OCI-LY1 (cell line): Measurements from ENCODE around the gene TPP1.

ENCODE experiments used
- EZH2 ChIP-seq: fragments of 200-600 bp; sonication (generic), shearing (Covaris generic); IDR thresholded peaks from 2 replicates; pipeline ENCODE4 v1.8.0; 2017; ENCODE audit warnings: borderline replicate concordance, mixed run types, mild to moderate bottlenecking, antibody characterized with exemption, low read length, moderate library complexity, mixed read lengths
- TF ChIP-seq, protein P1 (sequence below): fragments of 200-600 bp; sonication (generic), shearing (Covaris generic); IDR thresholded peaks from 2 replicates; pipeline ENCODE4 v1.5.1; 2017; ENCODE audit warnings: mild to moderate bottlenecking, antibody characterized with exemption, low read length, moderate library complexity, mixed read lengths

GRCh38 chr11:6653097-6653496 is 33.9 kb upstream of the TPP1 start:
- TF ChIP-seq, protein P1, sequence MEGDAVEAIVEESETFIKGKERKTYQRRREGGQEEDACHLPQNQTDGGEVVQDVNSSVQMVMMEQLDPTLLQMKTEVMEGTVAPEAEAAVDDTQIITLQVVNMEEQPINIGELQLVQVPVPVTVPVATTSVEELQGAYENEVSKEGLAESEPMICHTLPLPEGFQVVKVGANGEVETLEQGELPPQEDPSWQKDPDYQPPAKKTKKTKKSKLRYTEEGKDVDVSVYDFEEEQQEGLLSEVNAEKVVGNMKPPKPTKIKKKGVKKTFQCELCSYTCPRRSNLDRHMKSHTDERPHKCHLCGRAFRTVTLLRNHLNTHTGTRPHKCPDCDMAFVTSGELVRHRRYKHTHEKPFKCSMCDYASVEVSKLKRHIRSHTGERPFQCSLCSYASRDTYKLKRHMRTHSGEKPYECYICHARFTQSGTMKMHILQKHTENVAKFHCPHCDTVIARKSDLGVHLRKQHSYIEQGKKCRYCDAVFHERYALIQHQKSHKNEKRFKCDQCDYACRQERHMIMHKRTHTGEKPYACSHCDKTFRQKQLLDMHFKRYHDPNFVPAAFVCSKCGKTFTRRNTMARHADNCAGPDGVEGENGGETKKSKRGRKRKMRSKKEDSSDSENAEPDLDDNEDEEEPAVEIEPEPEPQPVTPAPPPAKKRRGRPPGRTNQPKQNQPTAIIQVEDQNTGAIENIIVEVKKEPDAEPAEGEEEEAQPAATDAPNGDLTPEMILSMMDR = no peak
- TF ChIP-seq EZH2 = no peak
